HepG2 (cell line): ENCODE data around the gene ZNF514. TPM values are rescaled to one million over a fixed set of nuclear protein-coding genes. Genes with fewer than 3 reads are reported as not detected.

Experiments
- ATAC-seq: fragments of 200-7000 bp; cut with Tn5 transposase; 3 replicates; pipeline ENCODE4 v1.9.1; 2020; ENCODE audit warnings: mild to moderate bottlenecking, moderate library complexity
- BruUV-seq: library from RNA; stranded (reverse); fragments of 400-500 nt; replicated peaks from 2 replicates; lab custom pipeline; 2021; lab: Mats Ljungman, UMichigan
- CTCF ChIA-PET: fragments of 300-600 bp; formaldehyde crosslinking; extraction: SDS; loops from one replicate; lab custom pipeline; 2021; ENCODE audit warnings: low total read pairs, inconsistent platforms, low intra/inter-chr PET ratio; lab: Yijun Ruan, JAX
- POLR2A ChIA-PET: fragments of 350-600 bp; sonication (Branson Sonifier 250); formaldehyde crosslinking; loops from one replicate; lab custom pipeline; 2020; ENCODE audit warnings: antibody characterized with exemption, inconsistent platforms; lab: Yijun Ruan, JAX
- DNase-seq: peaks from one replicate; pipeline ENCODE4 v3.0.0-alpha.2; 2015; ENCODE audit warnings: low spot score
- FAIRE-seq: peaks from 3 replicates; lab custom pipeline; 2011; peaks lifted over from hg19 to GRCh38; lab: Jason Lieb, UNC
- H2AFZ ChIP-seq: one replicate; pipeline ENCODE4 v1.6.1; 2011; ENCODE audit warnings: low read length, inconsistent platforms
- H3K27ac ChIP-seq: fragments of 300-600 bp; 3 replicates; pipeline ENCODE4 v1.8.0; 2011; ENCODE audit warnings: mixed run types, mild to moderate bottlenecking, mixed read lengths, low read length, inconsistent platforms; ENCODE audit not compliant: insufficient read depth; ENCODE audit errors: extremely low read length
- H3K27me3 ChIP-seq, 2 experiments: fragments of 200-600 bp in 1 of 2; 2 replicates in 1 of 2; 3 replicates in 1 of 2; pipeline versions ENCODE4 v1.6.0 to v1.8.0; 2011; ENCODE audit warnings: low read length in 2 of 2, mild to moderate bottlenecking in 2 of 2, moderate library complexity in 2 of 2, inconsistent platforms in 1 of 2; ENCODE audit not compliant: insufficient read depth in 2 of 2, control insufficient read depth in 1 of 2
- H3K36me3 ChIP-seq, 2 experiments: fragments of 200-600 bp in 1 of 2; replicated peaks in 1 of 2; 2 replicates in 1 of 2; 3 replicates in 1 of 2; pipeline versions ENCODE4 v1.5.1 to v1.8.0; 2011; ENCODE audit warnings: low read length in 2 of 2, inconsistent platforms in 1 of 2; ENCODE audit not compliant: insufficient read depth in 2 of 2, control insufficient read depth in 1 of 2
- H3K4me1 ChIP-seq: 2 replicates; pipeline ENCODE4 v1.5.1; 2012; ENCODE audit warnings: low read length, inconsistent platforms; ENCODE audit not compliant: insufficient read depth
- H3K4me2 ChIP-seq: 2 replicates; pipeline ENCODE4 v1.6.0; 2011; ENCODE audit warnings: low read depth, low read length, inconsistent platforms
- H3K4me3 ChIP-seq, 3 experiments: fragments of 200-600 bp in 1 of 3; sonication (generic), shearing (Covaris generic) in 1 of 3; replicated peaks in 1 of 3; 2 replicates each; pipeline ENCODE4 v1.5.1; 2011 to 2016; ENCODE audit warnings: low read length in 3 of 3, inconsistent platforms in 2 of 3, low read depth in 2 of 3, mild to moderate bottlenecking in 2 of 3, control low read depth in 1 of 3, mixed read lengths in 1 of 3; ENCODE audit not compliant: insufficient read depth in 1 of 3
- H3K79me2 ChIP-seq: one replicate; pipeline ENCODE4 v1.6.1; 2011; ENCODE audit warnings: low read length, inconsistent platforms; ENCODE audit not compliant: insufficient read depth
- H3K9ac ChIP-seq: 2 replicates; pipeline ENCODE4 v1.6.0; 2011; ENCODE audit warnings: mild to moderate bottlenecking, low read depth, low read length, inconsistent platforms; ENCODE audit not compliant: insufficient read depth
- H3K9me3 ChIP-seq: 2 replicates; pipeline ENCODE4 v1.5.1; 2012; ENCODE audit warnings: mild to moderate bottlenecking, low read length
- H4K20me1 ChIP-seq: 2 replicates; pipeline ENCODE4 v1.6.0; 2011; ENCODE audit warnings: inconsistent platforms, mild to moderate bottlenecking, low read length, moderate library complexity; ENCODE audit not compliant: insufficient read depth
- AHR ChIP-seq: IDR thresholded peaks from 2 replicates; pipeline ENCODE4 v1.6.1; 2018; ENCODE audit warnings: missing genetic modification reagents, missing compliant biosample characterization
- GATAD1 ChIP-seq: IDR thresholded peaks from 2 replicates; pipeline ENCODE4 v1.6.1; 2016; ENCODE audit warnings: missing genetic modification reagents, missing compliant biosample characterization
- IRF2 ChIP-seq: IDR thresholded peaks from 2 replicates; pipeline ENCODE4 v1.6.1; 2018; ENCODE audit warnings: missing genetic modification reagents, missing compliant biosample characterization
- NFE2 ChIP-seq: sonication (generic); formaldehyde crosslinking; IDR thresholded peaks from 2 replicates; pipeline ENCODE4 v1.4.0; 2020; ENCODE audit warnings: missing genetic modification reagents
- NFKB2 ChIP-seq: sonication (generic); formaldehyde crosslinking; IDR thresholded peaks from 2 replicates; pipeline ENCODE4 v1.4.0; 2020; ENCODE audit warnings: missing genetic modification reagents, borderline replicate concordance
- POLR2G ChIP-seq: fragments of 200-400 bp; formaldehyde crosslinking; IDR thresholded peaks from 2 replicates; pipeline ENCODE4 v1.6.1; 2018; ENCODE audit warnings: mild to moderate bottlenecking, low read depth, low read length, moderate library complexity
- TARDBP ChIP-seq: sonication (generic); formaldehyde crosslinking; IDR thresholded peaks from 2 replicates; pipeline ENCODE4 v1.8.0; 2022; ENCODE audit warnings: mild to moderate bottlenecking, missing genetic modification reagents
- ZMYM3 ChIP-seq: sonication (generic); formaldehyde crosslinking; IDR thresholded peaks from 2 replicates; pipeline ENCODE4 v1.5.1; 2020; ENCODE audit warnings: mild to moderate bottlenecking, missing genetic modification reagents
- ZNF276 ChIP-seq: sonication (generic); formaldehyde crosslinking; IDR thresholded peaks from 2 replicates; pipeline ENCODE4 v1.4.0; 2020; ENCODE audit warnings: mild to moderate bottlenecking, low read depth, missing genetic modification reagents
- ZNF333 ChIP-seq: sonication (generic); formaldehyde crosslinking; IDR thresholded peaks from 2 replicates; pipeline ENCODE4 v1.4.0; 2020; ENCODE audit warnings: mild to moderate bottlenecking, missing genetic modification reagents, borderline replicate concordance
- ZNF335 ChIP-seq: sonication (generic); formaldehyde crosslinking; IDR thresholded peaks from 2 replicates; pipeline ENCODE4 v1.4.0; 2020; ENCODE audit warnings: missing genetic modification reagents
- ZNF552 ChIP-seq: sonication (generic); formaldehyde crosslinking; IDR thresholded peaks from 2 replicates; pipeline ENCODE4 v1.9.0; 2022; ENCODE audit warnings: missing genetic modification reagents, mild to moderate bottlenecking, borderline replicate concordance
- ZNF614 ChIP-seq: IDR thresholded peaks from 2 replicates; pipeline ENCODE4 v1.6.1; 2018; ENCODE audit warnings: missing biosample characterization, missing genetic modification reagents, inconsistent platforms, borderline replicate concordance
- ZNF749 ChIP-seq: sonication (generic); formaldehyde crosslinking; IDR thresholded peaks from 2 replicates; pipeline ENCODE4 v1.8.0; 2022; ENCODE audit warnings: mild to moderate bottlenecking, missing genetic modification reagents, moderate library complexity, borderline replicate concordance
- WGBS: methylation state at CpG from one replicate; pipeline ENCODE4 v1.1.6; 2017; ENCODE audit warnings: low lambda C conversion rate; 5-methylcytosine and 5-hydroxymethylcytosine counted together
- in situ Hi-C: cut with HindIII; loops from 2 replicates; pipeline ENCODE4 v1.10.0; 2017; ENCODE audit warnings: low pct_unique_long_range_greater_than_20kb; ENCODE audit not compliant: extremely low pct_ligation_motif_present
- intact Hi-C: fragments of 100-400 bp; cut with micrococcal nuclease; formaldehyde crosslinking; loops from one replicate; pipeline ENCODE4 v1.10.0; 2022; ENCODE audit not compliant: unreplicated experiment
- polyA plus RNA-seq, 8 experiments: library from polyadenylated mRNA; depleted of rRNA in 3 of 8; stranded (reverse) in 7 of 8; unstranded in 1 of 8; fragments of >200 nt; fragmentation: Illumina TruSeq in 4 of 8; extraction: Trizol in 4 of 8; gene quantifications; 2 replicates each; pipeline versions ENCODE4 v1.2.1 to v1.2.3, GENCODE V29; 2011 to 2016; ENCODE audit warnings: low read depth in 4 of 8, missing spikeins in 1 of 8, mixed read lengths in 1 of 8; ENCODE audit not compliant: insufficient read depth in 1 of 8
- total RNA-seq, 5 experiments: library from RNA; depleted of rRNA; stranded (reverse); fragments of >200 nt; fragmentation: Illumina TruSeq; extraction: Trizol; gene quantifications; 2 replicates each; pipeline ENCODE4 v1.2.3, GENCODE V29; 2016; ENCODE audit warnings: low read depth in 1 of 5
- TF ChIP-seq, protein P1 (sequence below): sonication (generic); formaldehyde crosslinking; IDR thresholded peaks from 2 replicates; pipeline ENCODE4 v1.4.0; 2020; ENCODE audit warnings: mild to moderate bottlenecking, missing genetic modification reagents
- TF ChIP-seq, protein P2 (sequence below): sonication (generic); formaldehyde crosslinking; IDR thresholded peaks from 2 replicates; pipeline ENCODE4 v1.4.0; 2020; ENCODE audit warnings: mild to moderate bottlenecking, missing genetic modification reagents

The ZNF514 gene
- total and polyA plus RNA-seq, 2 of the 13 experiments (the other 11 are each of a cell fraction or from before 2014, with no cell fraction given), result 15.2 to 18.7 TPM

GRCh38 chr2:95207111-95207961 lies 47.7 kb upstream of the ZNF514 start, which contains the start of gene ZNF892:
Gene ZNF892 (plus strand): TSS chr2:95207521. CDS start chr2:95207816, 295 bp downstream.
- FAIRE-seq (no peak), ATAC-seq (peak; percentile 98), DNase-seq (peak; percentile 35)
- Histone ChIP-seq H3K4me3 (peak within 1 kb of the TSS; percentile 37 to 63 (median 57); a peak in 5 of 6 replicates), H2AFZ (no peak within 1 kb of the TSS), H3K79me2 (no peaks in the 10 kb centered on the region), H3K4me1 (no peaks in the 10 kb centered on the region), H3K27ac (no peak within 1 kb of the TSS), H4K20me1 (no peaks in the 10 kb centered on the region), H3K9me3 (peaks cover 11% of the 10 kb centered on the region), H3K36me3 (no peaks in the 10 kb centered on the region), H3K9ac (no peak within 1 kb of the TSS), H3K4me2 (peak within 1 kb of the TSS; percentile 63), H3K27me3 (no peaks in the 10 kb centered on the region; a peak in 2 of 5 replicates)
- WGBS, result 54% methylated on average over 36 of the region's 74 CpGs
- in situ Hi-C loops (no loop called here), intact Hi-C loops (no loop called here)
- CTCF ChIA-PET, result no interaction called here
- no TSS peak for BruUV-seq
- POLR2A ChIA-PET, result interaction anchor here (1.5 kb wide), 1 partner anchor 42 kb away, joined by 6 read pairs; the partner anchor contains the start of gene ZNF2
- TF ChIP-seq ZNF333, result no peak
- TF ChIP-seq POLR2G, result 0 out of 2 replicates have a peak, but pooled peaks have one; percentile 42
- TF ChIP-seq NFE2 (CRISPR knock-in tag), result no peak
- no peak for TF ChIP-seq TARDBP (CRISPR knock-in tag)
- no peak for TF ChIP-seq ZMYM3 (CRISPR knock-in tag)
- TF ChIP-seq, protein P1, sequence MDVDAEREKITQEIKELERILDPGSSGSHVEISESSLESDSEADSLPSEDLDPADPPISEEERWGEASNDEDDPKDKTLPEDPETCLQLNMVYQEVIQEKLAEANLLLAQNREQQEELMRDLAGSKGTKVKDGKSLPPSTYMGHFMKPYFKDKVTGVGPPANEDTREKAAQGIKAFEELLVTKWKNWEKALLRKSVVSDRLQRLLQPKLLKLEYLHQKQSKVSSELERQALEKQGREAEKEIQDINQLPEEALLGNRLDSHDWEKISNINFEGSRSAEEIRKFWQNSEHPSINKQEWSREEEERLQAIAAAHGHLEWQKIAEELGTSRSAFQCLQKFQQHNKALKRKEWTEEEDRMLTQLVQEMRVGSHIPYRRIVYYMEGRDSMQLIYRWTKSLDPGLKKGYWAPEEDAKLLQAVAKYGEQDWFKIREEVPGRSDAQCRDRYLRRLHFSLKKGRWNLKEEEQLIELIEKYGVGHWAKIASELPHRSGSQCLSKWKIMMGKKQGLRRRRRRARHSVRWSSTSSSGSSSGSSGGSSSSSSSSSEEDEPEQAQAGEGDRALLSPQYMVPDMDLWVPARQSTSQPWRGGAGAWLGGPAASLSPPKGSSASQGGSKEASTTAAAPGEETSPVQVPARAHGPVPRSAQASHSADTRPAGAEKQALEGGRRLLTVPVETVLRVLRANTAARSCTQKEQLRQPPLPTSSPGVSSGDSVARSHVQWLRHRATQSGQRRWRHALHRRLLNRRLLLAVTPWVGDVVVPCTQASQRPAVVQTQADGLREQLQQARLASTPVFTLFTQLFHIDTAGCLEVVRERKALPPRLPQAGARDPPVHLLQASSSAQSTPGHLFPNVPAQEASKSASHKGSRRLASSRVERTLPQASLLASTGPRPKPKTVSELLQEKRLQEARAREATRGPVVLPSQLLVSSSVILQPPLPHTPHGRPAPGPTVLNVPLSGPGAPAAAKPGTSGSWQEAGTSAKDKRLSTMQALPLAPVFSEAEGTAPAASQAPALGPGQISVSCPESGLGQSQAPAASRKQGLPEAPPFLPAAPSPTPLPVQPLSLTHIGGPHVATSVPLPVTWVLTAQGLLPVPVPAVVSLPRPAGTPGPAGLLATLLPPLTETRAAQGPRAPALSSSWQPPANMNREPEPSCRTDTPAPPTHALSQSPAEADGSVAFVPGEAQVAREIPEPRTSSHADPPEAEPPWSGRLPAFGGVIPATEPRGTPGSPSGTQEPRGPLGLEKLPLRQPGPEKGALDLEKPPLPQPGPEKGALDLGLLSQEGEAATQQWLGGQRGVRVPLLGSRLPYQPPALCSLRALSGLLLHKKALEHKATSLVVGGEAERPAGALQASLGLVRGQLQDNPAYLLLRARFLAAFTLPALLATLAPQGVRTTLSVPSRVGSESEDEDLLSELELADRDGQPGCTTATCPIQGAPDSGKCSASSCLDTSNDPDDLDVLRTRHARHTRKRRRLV (CRISPR knock-in tag), result peak; percentile 48; the same call in 1 of the 2 replicates
- TF ChIP-seq ZNF552 (CRISPR knock-in tag), result 0 out of 2 replicates have a peak, but pooled peaks have one; percentile 48
- TF ChIP-seq, protein P2, sequence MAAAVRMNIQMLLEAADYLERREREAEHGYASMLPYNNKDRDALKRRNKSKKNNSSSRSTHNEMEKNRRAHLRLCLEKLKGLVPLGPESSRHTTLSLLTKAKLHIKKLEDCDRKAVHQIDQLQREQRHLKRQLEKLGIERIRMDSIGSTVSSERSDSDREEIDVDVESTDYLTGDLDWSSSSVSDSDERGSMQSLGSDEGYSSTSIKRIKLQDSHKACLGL (CRISPR knock-in tag), result 0 out of 2 replicates have a peak, but pooled peaks have one; percentile 23
- no peak for TF ChIP-seq ZNF749 (CRISPR knock-in tag)
- TF ChIP-seq ZNF614, result peak; percentile 30; the same call in 1 of the 2 replicates
- TF ChIP-seq GATAD1, result peak; percentile 83
- TF ChIP-seq ZNF276 (CRISPR knock-in tag), result no peak
- no peak for TF ChIP-seq AHR
- TF ChIP-seq NFKB2 (CRISPR knock-in tag), result peak; percentile 45; the same call in 1 of the 2 replicates
- TF ChIP-seq IRF2 (CRISPR knock-in tag), result peak; percentile 64
- TF ChIP-seq ZNF335 (CRISPR knock-in tag), result 0 out of 2 replicates have a peak, but pooled peaks have one; percentile 38
